Astrocyte of the cerebellum (primary cell): Measurements from ENCODE around the gene CCDC191.

ENCODE experiments used
- DNase-seq: peaks from one replicate; pipeline ENCODE4 v3.0.0-alpha.2; 2011; ENCODE audit warnings: low read depth
- H3K4me3 ChIP-seq: 2 replicates; pipeline ENCODE4 v1.5.1; 2011; ENCODE audit warnings: mild to moderate bottlenecking, low read depth, low read length, moderate library complexity
- CTCF ChIP-seq: IDR thresholded peaks from 2 replicates; pipeline ENCODE4 v1.5.1; 2012; ENCODE audit warnings: low read length, low read depth, moderate library complexity, mild to moderate bottlenecking; ENCODE audit errors: missing control alignments
- in situ Hi-C: cut with HindIII; loops from 2 replicates; pipeline ENCODE4 v1.10.0; 2017; ENCODE audit warnings: low sequenced_read_pairs

Gene CCDC191

GRCh38 chr3:114060906-114061655, 4.8 kb upstream of the CCDC191 start:
- no peak overlapping the region for H3K4me3 ChIP-seq
- in situ Hi-C loops = no loop called here
- DNase-seq = no peak
- no peak for TF ChIP-seq CTCF

GRCh38 chr3:114058646-114059045, 2.3 kb upstream of the CCDC191 start:
- in situ Hi-C loops = no loop called here
- no peak overlapping the region for H3K4me3 ChIP-seq
- TF ChIP-seq CTCF = no peak
- no peak for DNase-seq

DNA sequence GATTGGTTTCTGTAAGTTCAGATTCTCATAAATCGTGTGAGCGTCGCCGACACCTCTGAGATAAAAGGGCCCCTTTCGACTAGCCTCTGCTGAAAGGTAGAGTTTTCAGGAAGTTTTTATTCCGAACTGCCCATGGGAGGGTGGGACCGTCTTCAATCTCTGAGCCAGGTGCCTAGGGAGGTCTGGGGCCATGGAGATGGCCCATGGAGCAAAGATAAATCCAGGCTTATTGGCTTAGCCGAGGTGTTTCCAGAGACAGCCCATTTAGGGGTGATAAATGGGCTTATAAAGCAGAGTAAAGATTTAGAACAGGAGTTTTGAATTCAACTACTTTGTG, 653 bp upstream of the CCDC191 start:
- DNase-seq = no peak
- in situ Hi-C loops = no loop called here
- H3K4me3 ChIP-seq = peak overlapping the region; percentile 68
- no peak for TF ChIP-seq CTCF

DNA sequence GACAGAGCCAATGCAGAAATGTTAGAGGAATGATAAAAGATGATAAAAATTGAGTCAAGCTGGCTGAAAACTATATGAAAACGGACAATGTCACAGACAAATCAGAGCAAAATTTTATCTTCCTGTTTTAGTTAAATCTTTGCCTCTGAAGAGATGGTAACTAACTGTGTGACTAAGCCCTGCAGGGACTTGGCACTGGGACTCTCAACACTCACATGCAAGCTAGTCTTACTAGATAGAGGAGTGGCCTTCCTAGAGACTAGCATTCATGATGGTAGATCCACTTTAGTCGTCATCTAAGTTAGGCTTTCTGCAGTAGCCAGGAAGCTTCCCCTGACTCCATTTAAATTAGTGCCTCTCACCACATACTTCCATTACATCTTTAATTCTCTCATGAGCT, 4.1 kb downstream of the CCDC191 start:
- no peak overlapping the region for H3K4me3 ChIP-seq
- no peak for DNase-seq
- TF ChIP-seq CTCF = no peak
- in situ Hi-C loops = no loop called here

DNA sequence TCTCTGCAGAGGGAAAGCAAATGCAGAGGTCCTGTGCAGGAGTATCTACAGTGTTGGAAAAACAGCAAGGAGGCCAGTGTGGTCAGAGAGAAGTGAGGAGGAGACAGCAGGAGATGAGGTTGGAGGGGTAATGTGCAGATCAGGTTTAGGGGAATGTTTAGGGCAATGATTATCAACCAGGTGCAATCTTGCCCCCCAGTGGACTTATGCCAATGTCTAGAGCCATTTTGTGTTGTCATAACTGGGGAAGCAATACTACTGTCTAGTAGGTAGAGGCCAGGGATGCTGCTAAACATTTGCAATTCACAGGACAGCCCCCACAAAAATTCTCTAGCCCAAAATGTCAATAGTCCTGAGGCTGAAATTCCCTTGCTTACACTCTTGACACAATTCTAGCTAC, 13.1 kb downstream of the CCDC191 start:
- in situ Hi-C loops = no loop called here
- no peak for TF ChIP-seq CTCF
- DNase-seq = no peak
- no peak overlapping the region for H3K4me3 ChIP-seq

DNA sequence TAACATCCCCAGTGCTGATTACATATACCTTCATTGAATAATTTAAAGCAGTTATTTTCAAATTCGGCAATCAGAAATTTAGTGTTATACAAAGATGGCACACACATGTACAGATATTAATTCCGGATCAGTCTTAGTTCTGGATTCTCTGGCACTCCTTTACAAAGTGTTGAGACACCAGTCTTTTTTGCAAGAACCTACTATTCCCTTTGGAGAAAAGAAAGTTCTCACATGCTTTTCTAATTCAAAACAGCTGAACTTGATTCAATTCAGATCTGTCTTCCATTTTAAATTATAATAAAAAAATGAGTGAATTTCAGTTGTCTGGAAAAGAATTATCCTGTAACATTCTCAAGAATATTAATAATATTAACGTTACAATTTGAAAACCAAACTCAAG, 20.4 kb downstream of the CCDC191 start:
- TF ChIP-seq CTCF = no peak
- no peak overlapping the region for H3K4me3 ChIP-seq
- in situ Hi-C loops = no loop called here
- DNase-seq = no peak
